Measurements from ENCODE around the gene TBC1D2B. TPM values are rescaled to one million over a fixed set of nuclear protein-coding genes. Genes with fewer than 3 reads are reported as not detected.

Gene TBC1D2B
- total and polyA plus RNA-seq, 4 donors, result 8.4 to 119 (median 22.0) TPM

GRCh38 chr15:78065284-78065872 is 12.1 kb downstream of the TBC1D2B start (continued):
- peak; percentile 92 for TF ChIP-seq REST (IDR thresholded peaks at IDR 0.05)

GRCh38 chr15:78064544-78064943 is 13.0 kb downstream of the TBC1D2B start:
- H3K4me1 ChIP-seq (ENCODE audit: control insufficient read depth in 4 of 4, insufficient read depth in 4 of 4, low read length in 3 of 4), result peaks cover 25 to 84% (median 57%) of the 10 kb centered on the region in 4 donors
- no peak for DNase-seq (ENCODE audit: low spot score)
- peak overlapping the region; percentile 97 to 98 for H3K27ac ChIP-seq (ENCODE audit: low read depth in 1 of 2, low read length in 2 of 2)
- H3K9ac ChIP-seq (ENCODE audit: low read depth in 1 of 2, low read length in 2 of 2), result peak overlapping the region; percentile 72 to 89
- 56% methylated on average over 2 of the region's 2 CpGs for WGBS
- no peak overlapping the region for H3K4me3 ChIP-seq (ENCODE audit: low read depth in 1 of 3, low read length in 3 of 3)
- H3K27me3 ChIP-seq (ENCODE audit: control insufficient read depth in 4 of 4, insufficient read depth in 4 of 4, low read length in 3 of 4), result no peaks in the 10 kb centered on the region
- TF ChIP-seq RAD21 (IDR thresholded peaks at IDR 0.05) (no peak), JUND (IDR thresholded peaks at IDR 0.05) (no peak), YY1 (IDR thresholded peaks at IDR 0.05) (no peak), HNF4A (conservative IDR thresholded peaks at IDR 0.05) (peak; percentile 40 to 47), FOXA1 (IDR thresholded peaks at IDR 0.05) (no peak), RXRA (IDR thresholded peaks at IDR 0.05) (no peak), MAX (IDR thresholded peaks at IDR 0.05) (no peak), EGR1 (IDR thresholded peaks at IDR 0.05; ENCODE audit: low read depth in 2 of 2) (peak in 1 of 2 donors; percentile 34)
- no peaks in the 10 kb centered on the region for H3K36me3 ChIP-seq (ENCODE audit: control insufficient read depth in 4 of 4, insufficient read depth in 3 of 4, low read depth in 1 of 4, low read length in 3 of 4)
- H3K9me3 ChIP-seq (ENCODE audit: control insufficient read depth in 4 of 4, low read length in 3 of 4), result no peaks in the 10 kb centered on the region

- WGBS, result 57% methylated on average over 5 of the region's 5 CpGs
- H3K4me1 ChIP-seq (ENCODE audit: control insufficient read depth in 4 of 4, insufficient read depth in 4 of 4, low read length in 3 of 4), result peaks cover 23 to 84% (median 57%) of the 10 kb centered on the region in 4 donors
- H3K27me3 ChIP-seq (ENCODE audit: control insufficient read depth in 4 of 4, insufficient read depth in 4 of 4, low read length in 3 of 4), result no peaks in the 10 kb centered on the region
- TF ChIP-seq REST (IDR thresholded peaks at IDR 0.05), result no peak
- TF ChIP-seq NR2F2 (IDR thresholded peaks at IDR 0.05), result peak; percentile 79
- TF ChIP-seq ATF3 (IDR thresholded peaks at IDR 0.05), result no peak
- TF ChIP-seq EGR1 (IDR thresholded peaks at IDR 0.05; ENCODE audit: low read depth in 2 of 2), result no peak
- TF ChIP-seq RXRA (IDR thresholded peaks at IDR 0.05), result peak in 1 of 2 donors; percentile 38
- TF ChIP-seq SP1 (IDR thresholded peaks at IDR 0.05), result no peak
- TF ChIP-seq ZBTB33 (IDR thresholded peaks at IDR 0.05), result no peak
- H3K36me3 ChIP-seq (ENCODE audit: control insufficient read depth in 4 of 4, insufficient read depth in 3 of 4, low read depth in 1 of 4, low read length in 3 of 4), result no peaks in the 10 kb centered on the region
- H3K9ac ChIP-seq (ENCODE audit: low read depth in 1 of 2, low read length in 2 of 2), result no peak overlapping the region
- H3K27ac ChIP-seq (ENCODE audit: low read depth in 1 of 2, low read length in 2 of 2), result peak overlapping the region; percentile 97 to 98
- DNase-seq (ENCODE audit: low spot score), result no peak
- no peaks in the 10 kb centered on the region for H3K9me3 ChIP-seq (ENCODE audit: control insufficient read depth in 4 of 4, low read length in 3 of 4)
- no peak overlapping the region for H3K4me3 ChIP-seq (ENCODE audit: low read depth in 1 of 3, low read length in 3 of 3)
Observed at GRCh38 chr15:78063970-78064385, 13.5 kb downstream of the TBC1D2B start.

Data from liver (tissue), 9 donors.